GM12891 (cell line): Measurements from ENCODE around the gene VIPR1.

Experiments used
- POLR2A ChIP-seq: IDR thresholded peaks from 2 replicates; pipeline ENCODE4 v1.6.1; 2011; ENCODE audit warnings: low read depth, low read length, control low read depth
- POLR2AphosphoS5 ChIP-seq: IDR thresholded peaks from 2 replicates; pipeline ENCODE4 v1.6.1; 2011; ENCODE audit warnings: low read depth, low read length, control low read depth
- SPI1 ChIP-seq: IDR thresholded peaks from 2 replicates; pipeline ENCODE4 v1.6.1; 2011; ENCODE audit warnings: low read depth, low read length, control low read depth
- TAF1 ChIP-seq: IDR thresholded peaks from 2 replicates; pipeline ENCODE4 v1.6.1; 2011; ENCODE audit warnings: low read depth, low read length, control low read depth

GRCh38 chr3:42533161-42533897, 30.9 kb downstream of the VIPR1 start:
- no peak for TF ChIP-seq POLR2AphosphoS5
- TF ChIP-seq POLR2A = no peak
- TF ChIP-seq TAF1 = no peak
- no peak for TF ChIP-seq SPI1
